Measurements from ENCODE around the gene EXOC1. TPM values are rescaled to one million over a fixed set of nuclear protein-coding genes. Genes with fewer than 3 reads are reported as not detected.

EXOC1 gene
- polyA plus RNA-seq, 1 donor (not counting 4 experiments of a cell fraction or from before 2014, with no cell fraction given) = 32.4 TPM

GRCh38 chr4:55938481-55938880, 85.0 kb downstream of the EXOC1 start:
- Histone ChIP-seq H3K36me3 (ENCODE audit: control insufficient read depth in 2 of 2, extremely low read depth in 1 of 2, insufficient read depth in 2 of 2, low read length in 2 of 2) (no peaks in the 10 kb centered on the region), H3K4me3 (ENCODE audit: control insufficient read depth in 2 of 3, extremely low read depth in 1 of 3, insufficient read depth in 2 of 3, low read depth in 1 of 3, low read length in 3 of 3) (no peak overlapping the region), H2AFZ (ENCODE audit: control insufficient read depth, low read length) (no peak overlapping the region), H4K20me1 (ENCODE audit: control insufficient read depth, extremely low read depth, insufficient read depth, low read length) (no peaks in the 10 kb centered on the region), H3K4me1 (ENCODE audit: control insufficient read depth, extremely low read depth, insufficient read depth, low read length) (no peaks in the 10 kb centered on the region), H3K27me3 (ENCODE audit: control insufficient read depth, extremely low read depth, insufficient read depth, low read length) (no peaks in the 10 kb centered on the region), H3K4me2 (ENCODE audit: control insufficient read depth, extremely low read depth, insufficient read depth, low read depth, low read length) (no peak overlapping the region), H3K27ac (ENCODE audit: control insufficient read depth, insufficient read depth, low read length) (no peak overlapping the region), H3K9me3 (ENCODE audit: control insufficient read depth, low read depth, low read length) (no peaks in the 10 kb centered on the region), H3K9me1 (ENCODE audit: control insufficient read depth, extremely low read depth, insufficient read depth, low read length) (no peaks in the 10 kb centered on the region), H3K9ac (ENCODE audit: control insufficient read depth, extremely low read depth, insufficient read depth, low read length) (no peak overlapping the region), H3K79me2 (ENCODE audit: control insufficient read depth, insufficient read depth, low read length) (no peaks in the 10 kb centered on the region)
- dilution Hi-C loops (cut with MboI; ENCODE audit: extremely low pct_ligation_motif_present, low sequenced_read_pairs) = no loop called here
- DNase-seq (ENCODE audit: low read depth, low spot score) (no peak), FAIRE-seq (no peak)
- TF ChIP-seq EZH2 (IDR thresholded peaks at IDR 0.05; ENCODE audit: low read length) = no peak

GRCh38 chr4:55939421-55939820, 86.0 kb downstream of the EXOC1 start:
- no peak for FAIRE-seq
- dilution Hi-C loops (cut with MboI; ENCODE audit: extremely low pct_ligation_motif_present, low sequenced_read_pairs) = no loop called here
- Histone ChIP-seq H3K9ac (ENCODE audit: control insufficient read depth, extremely low read depth, insufficient read depth, low read length) (no peak overlapping the region), H3K4me2 (ENCODE audit: control insufficient read depth, extremely low read depth, insufficient read depth, low read depth, low read length) (no peak overlapping the region), H3K27ac (ENCODE audit: control insufficient read depth, insufficient read depth, low read length) (no peak overlapping the region), H3K4me1 (ENCODE audit: control insufficient read depth, extremely low read depth, insufficient read depth, low read length) (no peaks in the 10 kb centered on the region), H3K9me3 (ENCODE audit: control insufficient read depth, low read depth, low read length) (no peaks in the 10 kb centered on the region), H4K20me1 (ENCODE audit: control insufficient read depth, extremely low read depth, insufficient read depth, low read length) (no peaks in the 10 kb centered on the region), H3K9me1 (ENCODE audit: control insufficient read depth, extremely low read depth, insufficient read depth, low read length) (no peaks in the 10 kb centered on the region), H3K79me2 (ENCODE audit: control insufficient read depth, insufficient read depth, low read length) (no peaks in the 10 kb centered on the region), H3K4me3 (ENCODE audit: control insufficient read depth in 2 of 3, extremely low read depth in 1 of 3, insufficient read depth in 2 of 3, low read depth in 1 of 3, low read length in 3 of 3) (no peak overlapping the region), H3K27me3 (ENCODE audit: control insufficient read depth, extremely low read depth, insufficient read depth, low read length) (no peaks in the 10 kb centered on the region), H3K36me3 (ENCODE audit: control insufficient read depth in 2 of 2, extremely low read depth in 1 of 2, insufficient read depth in 2 of 2, low read length in 2 of 2) (no peaks in the 10 kb centered on the region), H2AFZ (ENCODE audit: control insufficient read depth, low read length) (no peak overlapping the region)
- no peak for DNase-seq (ENCODE audit: low read depth, low spot score)
- TF ChIP-seq EZH2 (IDR thresholded peaks at IDR 0.05; ENCODE audit: low read length) (no peak), CTCF (optimal IDR thresholded peaks at IDR 0.05 in 1 of 3, IDR thresholded peaks at IDR 0.05 in 1 of 3, conservative IDR thresholded peaks at IDR 0.05 in 1 of 3; ENCODE audit: extremely low read depth in 1 of 3, insufficient read depth in 2 of 3, low read length in 3 of 3) (no peak)

- no peak for TF ChIP-seq EZH2 (IDR thresholded peaks at IDR 0.05; ENCODE audit: low read length)
- no peak for TF ChIP-seq CTCF (optimal IDR thresholded peaks at IDR 0.05 in 1 of 3, IDR thresholded peaks at IDR 0.05 in 1 of 3, conservative IDR thresholded peaks at IDR 0.05 in 1 of 3; ENCODE audit: extremely low read depth in 1 of 3, insufficient read depth in 2 of 3, low read length in 3 of 3)
- H3K9me3 ChIP-seq (ENCODE audit: control insufficient read depth, low read depth, low read length) = no peaks in the 10 kb centered on the region
- peaks cover under 1% of the 10 kb centered on the region for H3K4me1 ChIP-seq (ENCODE audit: control insufficient read depth, extremely low read depth, insufficient read depth, low read length)
- H3K27ac ChIP-seq (ENCODE audit: control insufficient read depth, insufficient read depth, low read length) = no peak overlapping the region
- FAIRE-seq = no peak
- no peak overlapping the region for H3K9ac ChIP-seq (ENCODE audit: control insufficient read depth, extremely low read depth, insufficient read depth, low read length)
- H3K9me1 ChIP-seq (ENCODE audit: control insufficient read depth, extremely low read depth, insufficient read depth, low read length) = no peaks in the 10 kb centered on the region
- H3K79me2 ChIP-seq (ENCODE audit: control insufficient read depth, insufficient read depth, low read length) = peaks cover under 1% of the 10 kb centered on the region
- H3K36me3 ChIP-seq (ENCODE audit: control insufficient read depth in 2 of 2, extremely low read depth in 1 of 2, insufficient read depth in 2 of 2, low read length in 2 of 2) = no peaks in the 10 kb centered on the region
- dilution Hi-C loops (cut with MboI; ENCODE audit: extremely low pct_ligation_motif_present, low sequenced_read_pairs) = no loop called here
- H3K4me3 ChIP-seq (ENCODE audit: control insufficient read depth in 2 of 3, extremely low read depth in 1 of 3, insufficient read depth in 2 of 3, low read depth in 1 of 3, low read length in 3 of 3) = no peak overlapping the region
- no peaks in the 10 kb centered on the region for H3K27me3 ChIP-seq (ENCODE audit: control insufficient read depth, extremely low read depth, insufficient read depth, low read length)
- DNase-seq (ENCODE audit: low read depth, low spot score) = no peak
- no peaks in the 10 kb centered on the region for H4K20me1 ChIP-seq (ENCODE audit: control insufficient read depth, extremely low read depth, insufficient read depth, low read length)
- no peak overlapping the region for H2AFZ ChIP-seq (ENCODE audit: control insufficient read depth, low read length)
- H3K4me2 ChIP-seq (ENCODE audit: control insufficient read depth, extremely low read depth, insufficient read depth, low read depth, low read length) = no peak overlapping the region
Observed at GRCh38 chr4:55941881-55942396, 88.5 kb downstream of the EXOC1 start.
